HepG2 (cell line): Measurements from ENCODE around the gene CLASP1. TPM values are rescaled to one million over a fixed set of nuclear protein-coding genes. Genes with fewer than 3 reads are reported as not detected.

ENCODE experiments used
- ATAC-seq: fragments of 200-7000 bp; cut with Tn5 transposase; 3 replicates; pipeline ENCODE4 v1.9.1; 2020; ENCODE audit warnings: mild to moderate bottlenecking, moderate library complexity
- BruUV-seq: library from RNA; stranded (reverse); fragments of 400-500 nt; replicated peaks from 2 replicates; lab custom pipeline; 2021; lab: Mats Ljungman, UMichigan
- CTCF ChIA-PET: fragments of 300-600 bp; formaldehyde crosslinking; extraction: SDS; loops from one replicate; lab custom pipeline; 2021; ENCODE audit warnings: low total read pairs, inconsistent platforms, low intra/inter-chr PET ratio; lab: Yijun Ruan, JAX
- POLR2A ChIA-PET: fragments of 350-600 bp; sonication (Branson Sonifier 250); formaldehyde crosslinking; loops from one replicate; lab custom pipeline; 2020; ENCODE audit warnings: antibody characterized with exemption, inconsistent platforms; lab: Yijun Ruan, JAX
- DNase-seq: peaks from one replicate; pipeline ENCODE4 v3.0.0-alpha.2; 2015; ENCODE audit warnings: low spot score
- FAIRE-seq: peaks from 3 replicates; lab custom pipeline; 2011; peaks lifted over from hg19 to GRCh38; lab: Jason Lieb, UNC
- H2AFZ ChIP-seq: one replicate; pipeline ENCODE4 v1.6.1; 2011; ENCODE audit warnings: low read length, inconsistent platforms
- H3K27ac ChIP-seq: fragments of 300-600 bp; 3 replicates; pipeline ENCODE4 v1.8.0; 2011; ENCODE audit warnings: mixed run types, mild to moderate bottlenecking, mixed read lengths, low read length, inconsistent platforms; ENCODE audit not compliant: insufficient read depth; ENCODE audit errors: extremely low read length
- H3K27me3 ChIP-seq, 2 experiments: fragments of 200-600 bp in 1 of 2; 2 replicates in 1 of 2; 3 replicates in 1 of 2; pipeline versions ENCODE4 v1.6.0 to v1.8.0; 2011; ENCODE audit warnings: low read length in 2 of 2, mild to moderate bottlenecking in 2 of 2, moderate library complexity in 2 of 2, inconsistent platforms in 1 of 2; ENCODE audit not compliant: insufficient read depth in 2 of 2, control insufficient read depth in 1 of 2
- H3K36me3 ChIP-seq, 2 experiments: fragments of 200-600 bp in 1 of 2; replicated peaks in 1 of 2; 2 replicates in 1 of 2; 3 replicates in 1 of 2; pipeline versions ENCODE4 v1.5.1 to v1.8.0; 2011; ENCODE audit warnings: low read length in 2 of 2, inconsistent platforms in 1 of 2; ENCODE audit not compliant: insufficient read depth in 2 of 2, control insufficient read depth in 1 of 2
- H3K4me1 ChIP-seq: 2 replicates; pipeline ENCODE4 v1.5.1; 2012; ENCODE audit warnings: low read length, inconsistent platforms; ENCODE audit not compliant: insufficient read depth
- H3K4me2 ChIP-seq: 2 replicates; pipeline ENCODE4 v1.6.0; 2011; ENCODE audit warnings: low read depth, low read length, inconsistent platforms
- H3K4me3 ChIP-seq, 3 experiments: fragments of 200-600 bp in 1 of 3; sonication (generic), shearing (Covaris generic) in 1 of 3; replicated peaks in 1 of 3; 2 replicates each; pipeline ENCODE4 v1.5.1; 2011 to 2016; ENCODE audit warnings: low read length in 3 of 3, inconsistent platforms in 2 of 3, low read depth in 2 of 3, mild to moderate bottlenecking in 2 of 3, control low read depth in 1 of 3, mixed read lengths in 1 of 3; ENCODE audit not compliant: insufficient read depth in 1 of 3
- H3K79me2 ChIP-seq: one replicate; pipeline ENCODE4 v1.6.1; 2011; ENCODE audit warnings: low read length, inconsistent platforms; ENCODE audit not compliant: insufficient read depth
- H3K9ac ChIP-seq: 2 replicates; pipeline ENCODE4 v1.6.0; 2011; ENCODE audit warnings: mild to moderate bottlenecking, low read depth, low read length, inconsistent platforms; ENCODE audit not compliant: insufficient read depth
- H3K9me3 ChIP-seq: 2 replicates; pipeline ENCODE4 v1.5.1; 2012; ENCODE audit warnings: mild to moderate bottlenecking, low read length
- H4K20me1 ChIP-seq: 2 replicates; pipeline ENCODE4 v1.6.0; 2011; ENCODE audit warnings: inconsistent platforms, mild to moderate bottlenecking, low read length, moderate library complexity; ENCODE audit not compliant: insufficient read depth
- BCL3 ChIP-seq: sonication (generic); formaldehyde crosslinking; IDR thresholded peaks from 2 replicates; pipeline ENCODE4 v1.5.1; 2020; ENCODE audit warnings: mild to moderate bottlenecking, missing genetic modification reagents, moderate library complexity
- MED13 ChIP-seq: sonication (generic); formaldehyde crosslinking; IDR thresholded peaks from 2 replicates; pipeline ENCODE4 v1.5.0; 2020; ENCODE audit warnings: missing genetic modification reagents
- POLR2AphosphoS2 ChIP-seq: IDR thresholded peaks from 2 replicates; pipeline ENCODE4 v1.6.1; 2011; ENCODE audit warnings: low read depth, low read length, improper control_type of control experiment
- ZNF510 ChIP-seq: sonication (generic); formaldehyde crosslinking; IDR thresholded peaks from 2 replicates; pipeline ENCODE4 v1.4.0; 2020; ENCODE audit warnings: low read depth, mild to moderate bottlenecking, missing genetic modification reagents
- ZNF768 ChIP-seq: sonication (generic); formaldehyde crosslinking; IDR thresholded peaks from 2 replicates; pipeline ENCODE4 v1.4.0; 2020; ENCODE audit warnings: missing genetic modification reagents
- WGBS: methylation state at CpG from one replicate; pipeline ENCODE4 v1.1.6; 2017; ENCODE audit warnings: low lambda C conversion rate; 5-methylcytosine and 5-hydroxymethylcytosine counted together
- in situ Hi-C: cut with HindIII; loops from 2 replicates; pipeline ENCODE4 v1.10.0; 2017; ENCODE audit warnings: low pct_unique_long_range_greater_than_20kb; ENCODE audit not compliant: extremely low pct_ligation_motif_present
- intact Hi-C: fragments of 100-400 bp; cut with micrococcal nuclease; formaldehyde crosslinking; loops from one replicate; pipeline ENCODE4 v1.10.0; 2022; ENCODE audit not compliant: unreplicated experiment
- polyA plus RNA-seq, 8 experiments: library from polyadenylated mRNA; depleted of rRNA in 3 of 8; stranded (reverse) in 7 of 8; unstranded in 1 of 8; fragments of >200 nt; fragmentation: Illumina TruSeq in 4 of 8; extraction: Trizol in 4 of 8; gene quantifications; 2 replicates each; pipeline versions ENCODE4 v1.2.1 to v1.2.3, GENCODE V29; 2011 to 2016; ENCODE audit warnings: low read depth in 4 of 8, missing spikeins in 1 of 8, mixed read lengths in 1 of 8; ENCODE audit not compliant: insufficient read depth in 1 of 8
- total RNA-seq, 5 experiments: library from RNA; depleted of rRNA; stranded (reverse); fragments of >200 nt; fragmentation: Illumina TruSeq; extraction: Trizol; gene quantifications; 2 replicates each; pipeline ENCODE4 v1.2.3, GENCODE V29; 2016; ENCODE audit warnings: low read depth in 1 of 5
- TF ChIP-seq, protein P1 (sequence below): sonication (generic); formaldehyde crosslinking; IDR thresholded peaks from 2 replicates; pipeline ENCODE4 v1.8.0; 2022; ENCODE audit warnings: mild to moderate bottlenecking, missing genetic modification reagents, moderate library complexity

CLASP1 gene
- total and polyA plus RNA-seq, 2 of the 13 experiments (the other 11 are each of a cell fraction or from before 2014, with no cell fraction given), result 11.7 to 47.9 TPM

GRCh38 chr2:121653035-121653434 lies 3.8 kb upstream of the CLASP1 start:
- no peak for ATAC-seq

More at GRCh38 chr2:121653035-121653434, 3.8 kb upstream of the CLASP1 start:
- intact Hi-C loops, result no loop called here
- no TSS peak for BruUV-seq
- no peak overlapping the region for H3K4me3 ChIP-seq
- in situ Hi-C loops, result no loop called here
- H3K27ac ChIP-seq, result no peak overlapping the region
- POLR2A ChIA-PET, result no interaction called here
- TF ChIP-seq ZNF768 (CRISPR knock-in tag), result no peak
- TF ChIP-seq MED13 (CRISPR knock-in tag), result no peak
- TF ChIP-seq POLR2AphosphoS2, result no peak
- TF ChIP-seq, protein P1, sequence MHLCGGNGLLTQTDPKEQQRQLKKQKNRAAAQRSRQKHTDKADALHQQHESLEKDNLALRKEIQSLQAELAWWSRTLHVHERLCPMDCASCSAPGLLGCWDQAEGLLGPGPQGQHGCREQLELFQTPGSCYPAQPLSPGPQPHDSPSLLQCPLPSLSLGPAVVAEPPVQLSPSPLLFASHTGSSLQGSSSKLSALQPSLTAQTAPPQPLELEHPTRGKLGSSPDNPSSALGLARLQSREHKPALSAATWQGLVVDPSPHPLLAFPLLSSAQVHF (CRISPR knock-in tag), result no peak
- no peak for TF ChIP-seq BCL3
- no peak for TF ChIP-seq ZNF510 (CRISPR knock-in tag)
- no peak overlapping the region for H2AFZ ChIP-seq
- H3K36me3 ChIP-seq, result no peaks in the 10 kb centered on the region
- no peaks in the 10 kb centered on the region; a peak in 2 of 5 replicates for H3K27me3 ChIP-seq
- peaks cover 23% of the 10 kb centered on the region for H3K4me1 ChIP-seq
- H3K4me2 ChIP-seq, result no peak overlapping the region
- DNase-seq, result no peak
- CTCF ChIA-PET, result no interaction called here
- 98% methylated on average over 1 of the region's 1 CpG for WGBS
- no peaks in the 10 kb centered on the region for H4K20me1 ChIP-seq
- H3K9ac ChIP-seq, result no peak overlapping the region
- H3K79me2 ChIP-seq, result peaks cover 29% of the 10 kb centered on the region
- FAIRE-seq, result no peak
- H3K9me3 ChIP-seq, result no peaks in the 10 kb centered on the region
